GM12878 (cell line): ENCODE results near the gene ETV6. TPM values are rescaled to one million over a fixed set of nuclear protein-coding genes. Genes with fewer than 3 reads are reported as not detected.

ENCODE experiments used
- ATAC-seq: fragments of 200-7000 bp; cut with Tn5 transposase; 3 replicates; pipeline ENCODE4 v1.9.1; 2020; ENCODE audit warnings: mild to moderate bottlenecking, moderate library complexity
- BruUV-seq: library from RNA; stranded (reverse); fragments of 400-500 nt; replicated peaks from 2 replicates; lab custom pipeline; 2021; lab: Mats Ljungman, UMichigan
- CTCF ChIA-PET: fragments of 300-600 bp; sonication (Branson Sonifier 250); formaldehyde crosslinking; extraction: SDS; loops from one replicate; lab custom pipeline; 2021; ENCODE audit warnings: inconsistent platforms; lab: Yijun Ruan, JAX
- POLR2A ChIA-PET: fragments of 350-600 bp; formaldehyde crosslinking; extraction: SDS; loops from one replicate; lab custom pipeline; 2021; ENCODE audit warnings: inconsistent platforms; lab: Charles Lee
- RAD21 ChIA-PET: fragments of 300-600 bp; sonication (Branson Sonifier 250); formaldehyde crosslinking; loops from one replicate; lab custom pipeline; 2023; ENCODE audit warnings: antibody characterized with exemption; ENCODE audit not compliant: unreplicated experiment; lab: Charles Lee
- SMC1A ChIA-PET: fragments of 300-600 bp; sonication (Branson Sonifier 250); formaldehyde crosslinking; loops from one replicate; lab custom pipeline; 2023; ENCODE audit not compliant: unreplicated experiment, uncharacterized antibody; lab: Charles Lee
- DNase-seq: peaks from one replicate; pipeline ENCODE4 v3.0.0-alpha.2; 2011; ENCODE audit warnings: low read depth, low spot score
- FAIRE-seq: peaks from 3 replicates; lab custom pipeline; 2011; peaks lifted over from hg19 to GRCh38; lab: Jason Lieb, UNC
- H2AFZ ChIP-seq: 2 replicates; pipeline ENCODE4 v1.6.0; 2011; ENCODE audit warnings: low read depth, low read length, control low read depth; ENCODE audit not compliant: control insufficient read depth
- H3K27ac ChIP-seq: 2 replicates; pipeline ENCODE4 v1.5.1; 2011; ENCODE audit warnings: control low read depth; ENCODE audit not compliant: control insufficient read depth, insufficient read depth
- H3K27me3 ChIP-seq, 2 experiments: replicated peaks in 1 of 2; 2 replicates each; pipeline versions ENCODE4 v1.6.0 to v1.6.1; 2011; ENCODE audit warnings: low read length in 1 of 2; ENCODE audit not compliant: control insufficient read depth in 2 of 2, insufficient read depth in 2 of 2
- H3K36me3 ChIP-seq, 2 experiments: 2 replicates each; pipeline ENCODE4 v1.5.1; 2011; ENCODE audit warnings: low read length in 1 of 2; ENCODE audit not compliant: control insufficient read depth in 2 of 2, insufficient read depth in 2 of 2
- H3K4me1 ChIP-seq: 2 replicates; pipeline ENCODE4 v1.6.1; 2011; ENCODE audit warnings: mild to moderate bottlenecking, low read length, moderate library complexity, mixed read lengths; ENCODE audit not compliant: control insufficient read depth, insufficient read depth
- H3K4me2 ChIP-seq: 2 replicates; pipeline ENCODE4 v1.6.0; 2011; ENCODE audit warnings: control low read depth; ENCODE audit not compliant: control insufficient read depth, insufficient read depth
- H3K4me3 ChIP-seq: fragments of 200-600 bp; sonication (generic); 2 replicates; pipeline ENCODE4 v1.5.1; 2016
- H3K79me2 ChIP-seq: 2 replicates; pipeline ENCODE4 v1.6.0; 2011; ENCODE audit warnings: low read length; ENCODE audit not compliant: control insufficient read depth, insufficient read depth
- H3K9ac ChIP-seq: 2 replicates; pipeline ENCODE4 v1.8.0; 2011; ENCODE audit warnings: low read length, control low read depth, mixed read lengths; ENCODE audit not compliant: control insufficient read depth, insufficient read depth
- H3K9me3 ChIP-seq: replicated peaks from 3 replicates; pipeline ENCODE4 v1.5.1; 2011; ENCODE audit warnings: mild to moderate bottlenecking, low read length; ENCODE audit not compliant: control insufficient read depth, insufficient read depth
- H4K20me1 ChIP-seq: 2 replicates; pipeline ENCODE4 v1.6.0; 2011; ENCODE audit not compliant: control insufficient read depth, insufficient read depth
- CBX3 ChIP-seq: fragments of 200-600 bp; sonication (generic); IDR thresholded peaks from 2 replicates; pipeline ENCODE4 v1.6.1; 2016; ENCODE audit warnings: low read depth, borderline replicate concordance
- IKZF1 ChIP-seq: fragments of 450-650 bp; conservative IDR thresholded peaks from 2 replicates; pipeline ENCODE4 v1.6.1; 2017; ENCODE audit warnings: antibody characterized with exemption, mild to moderate bottlenecking
- NR2F1 ChIP-seq: fragments of 450-650 bp; conservative IDR thresholded peaks from 2 replicates; pipeline ENCODE4 v1.6.1; 2017; ENCODE audit warnings: mild to moderate bottlenecking
- WGBS: methylation state at CpG from one replicate; pipeline ENCODE4 v1.1.6; 2016; ENCODE audit warnings: low lambda C conversion rate; ENCODE audit not compliant: insufficient replicate concordance, insufficient coverage; ENCODE audit errors: missing lambda C conversion rate; 5-methylcytosine and 5-hydroxymethylcytosine counted together
- in situ Hi-C: fragments of 300-500 bp; cut with MboI; formaldehyde crosslinking; loops from 9 replicates; pipeline ENCODE4 v1.14.3; 2018; ENCODE audit warnings: mixed read lengths
- intact Hi-C: fragments of 100-400 bp; cut with micrococcal nuclease; formaldehyde crosslinking; loops from one replicate; pipeline ENCODE4 v1.14.2; 2022; ENCODE audit not compliant: unreplicated experiment
- polyA plus RNA-seq, 11 experiments: library from polyadenylated mRNA; depleted of rRNA in 4 of 11; unstranded in 6 of 11; stranded (reverse) in 5 of 11; fragments of >200 nt; fragmentation: Nextera tagmentation in 4 of 11; fragmentation: Illumina TruSeq in 1 of 11; extraction: Ambion mirVana in 4 of 11; extraction: Trizol in 1 of 11; gene quantifications; 1 replicate in 1 of 11; 2 replicates in 10 of 11; pipeline versions ENCODE4 v1.2.1 to v1.2.3, GENCODE V29; 2011 to 2016; ENCODE audit warnings: inconsistent platforms in 2 of 11, missing spikeins in 2 of 11, low read depth in 1 of 11
- total RNA-seq, 4 experiments: library from RNA; depleted of rRNA in 3 of 4; stranded (reverse); fragments of >200 nt in 3 of 4; fragmentation: Illumina TruSeq in 1 of 4; extraction: Trizol in 1 of 4; gene quantifications; 2 replicates each; pipeline versions ENCODE4 v1.2.1 to v1.2.3, GENCODE V29; 2013 to 2021

The ETV6 gene
- total and polyA plus RNA-seq, 10 of the 15 experiments (the other 5 are each of a cell fraction or from before 2014, with no cell fraction given) = 6.6 to 74.8 (median 24.6) TPM

DNA sequence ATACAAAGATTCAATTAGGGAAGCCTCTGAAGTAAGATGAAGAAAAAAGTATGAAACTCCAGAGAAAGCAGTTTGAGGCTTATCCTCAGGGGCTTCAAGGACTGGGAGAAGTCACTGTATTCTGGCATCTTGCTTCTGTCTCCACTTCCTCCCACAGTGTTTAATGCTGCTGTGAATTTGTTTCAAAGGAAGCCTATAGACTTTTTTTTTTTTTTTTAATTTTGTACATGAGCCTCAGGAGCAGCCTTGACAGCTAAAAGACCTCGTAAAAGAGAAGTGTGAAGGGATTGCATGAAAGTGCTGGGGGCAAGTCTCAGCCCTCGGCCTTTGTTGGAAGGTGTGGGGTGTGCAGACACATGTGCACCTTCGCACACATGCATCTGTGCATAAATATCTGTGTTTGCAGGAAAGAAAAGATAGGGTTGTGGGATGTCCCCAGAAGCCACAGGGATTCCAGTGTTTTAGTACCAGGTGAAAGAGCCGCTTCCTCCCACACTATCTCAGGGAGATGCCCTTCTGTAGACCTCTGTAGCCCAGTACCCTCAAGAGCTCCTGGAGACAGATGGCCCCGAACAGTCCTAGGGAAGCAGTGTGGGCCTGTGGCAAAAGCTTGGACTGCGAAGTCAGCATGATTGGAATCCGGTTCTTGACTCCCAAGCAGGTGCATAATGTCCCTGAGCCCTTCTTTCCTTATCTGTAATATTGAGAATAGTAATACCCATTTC is 227.8 kb downstream of the ETV6 start:
- Histone ChIP-seq H3K4me1 (peaks cover 23% of the 10 kb centered on the region), H3K27ac (no peak overlapping the region), H3K36me3 (peaks cover 17 to 37% of the 10 kb centered on the region in 2 experiments), H3K4me2 (no peak overlapping the region), H4K20me1 (no peaks in the 10 kb centered on the region), H3K4me3 (no peak overlapping the region), H2AFZ (no peak overlapping the region), H3K9ac (no peak overlapping the region), H3K9me3 (no peaks in the 10 kb centered on the region), H3K79me2 (peaks cover 17% of the 10 kb centered on the region), H3K27me3 (no peaks in the 10 kb centered on the region)
- ATAC-seq = no peak; the same call in 2 of the 3 replicates
- FAIRE-seq = no peak
- ChIA-PET CTCF (interaction anchor here (1.0 to 2.0 kb wide), 2 partner anchors 38 to 156 kb away, joined by 3 to 7 read pairs; no protein-coding TSS in a partner anchor), POLR2A (interaction anchor here (0.6 to 0.7 kb wide), 2 partner anchors 83 to 84 kb away, joined by 3 to 4 read pairs; no protein-coding TSS in a partner anchor), RAD21 (interaction anchor here (0.6 to 0.9 kb wide), 3 partner anchors 11 to 118 kb away, joined by 3 read pairs; no protein-coding TSS in a partner anchor), SMC1A (interaction anchor here (0.6 kb wide), 2 partner anchors 12 to 31 kb away, joined by 3 read pairs; no protein-coding TSS in a partner anchor)
- 98% methylated on average over 7 of the region's 7 CpGs for WGBS
- no peak for DNase-seq
- intact Hi-C loops = no loop called here
- in situ Hi-C loops = no loop called here
- no peak for TF ChIP-seq IKZF1
- TF ChIP-seq CBX3 = no peak
- no peak for TF ChIP-seq NR2F1
- BruUV-seq = no TSS peak
